ENCODE data around the gene ZNF483.
"Not testable (repeated sequence)": the region's sequence is repeated elsewhere in the genome, so short reads cannot be mapped to it uniquely, and the experiment has no call there.

The ZNF483 gene

GRCh38 chr9:111548623-111549022 lies 23.6 kb downstream of the ZNF483 start:
- DNase-seq, result no peak

- DNase-seq, result not testable (repeated sequence)
These were observed 30.4 kb downstream of the ZNF483 start for GRCh38 chr9:111555425-111555824.

- no peak for DNase-seq
These were observed 34.1 kb downstream of the ZNF483 start for GRCh38 chr9:111559000-111559610.

GRCh38 chr9:111561165-111561719 lies 36.3 kb downstream of the ZNF483 start:
- no peak for DNase-seq

GRCh38 chr9:111566234-111566633 lies 41.3 kb downstream of the ZNF483 start:
- no peak for DNase-seq

- peak; percentile 2 for DNase-seq
These were observed 43.1 kb downstream of the ZNF483 start for GRCh38 chr9:111568127-111568526.

GRCh38 chr9:111572950-111573604 lies 48.1 kb downstream of the ZNF483 start:
- no peak for DNase-seq

GRCh38 chr9:111582888-111583287 lies 57.9 kb downstream of the ZNF483 start:
- no peak for DNase-seq

- no peak for DNase-seq
These were observed 61.4 kb downstream of the ZNF483 start for GRCh38 chr9:111586378-111586777.

GRCh38 chr9:111588846-111589245 lies 63.9 kb downstream of the ZNF483 start:
- no peak for DNase-seq

GRCh38 chr9:111597852-111598732 lies 73.1 kb downstream of the ZNF483 start:
- peak; percentile 86 for DNase-seq

GRCh38 chr9:111598733-111599091 lies 73.7 kb downstream of the ZNF483 start:
- DNase-seq, result peak; percentile 42

- DNase-seq, result peak; percentile 80
These were observed 74.3 kb downstream of the ZNF483 start, which contains the start of gene PTGR1 for GRCh38 chr9:111599092-111599954. Gene PTGR1, minus strand, starts transcription at chr9:111599647. Its CDS starts 2,225 bp downstream, at chr9:111597422.

- no peak for DNase-seq
These were observed 75.0 kb downstream of the ZNF483 start for GRCh38 chr9:111599955-111600343.

GRCh38 chr9:111601237-111602018 lies 76.4 kb downstream of the ZNF483 start:
- no peak for DNase-seq

- no peak for DNase-seq
These were observed 78.1 kb downstream of the ZNF483 start for GRCh38 chr9:111603041-111603440.

GRCh38 chr9:111604054-111604615 lies 79.2 kb downstream of the ZNF483 start:
- no peak for DNase-seq

- no peak for DNase-seq
These were observed 80.1 kb downstream of the ZNF483 start for GRCh38 chr9:111605041-111605559.

GRCh38 chr9:111610149-111610548 lies 85.2 kb downstream of the ZNF483 start:
- no peak for DNase-seq

- no peak for DNase-seq
These were observed 85.9 kb downstream of the ZNF483 start for GRCh38 chr9:111610845-111611244.

GRCh38 chr9:111613436-111614040 lies 88.6 kb downstream of the ZNF483 start:
- DNase-seq, result no peak
